Loucy (cell line): ENCODE measurements around the gene TLE3.

Source experiments
- H2AFZ ChIP-seq: fragments of 200-600 bp; sonication (generic); 2 replicates; pipeline ENCODE4 v1.6.0; 2016; ENCODE audit warnings: antibody characterized with exemption, mild to moderate bottlenecking, low read length, moderate library complexity
- H3F3A ChIP-seq: fragments of 200-600 bp; 2 replicates; pipeline ENCODE4 v1.6.0; 2016; ENCODE audit warnings: antibody characterized with exemption, low read depth, mild to moderate bottlenecking
- H3K27me3 ChIP-seq: fragments of 200-600 bp; sonication (generic); 2 replicates; pipeline ENCODE4 v1.6.1; 2014; ENCODE audit warnings: low read length, mild to moderate bottlenecking; ENCODE audit not compliant: insufficient read depth, poor library complexity, severe bottlenecking
- H3K36me3 ChIP-seq: fragments of 200-600 bp; sonication (generic); 2 replicates; pipeline ENCODE4 v1.6.1; 2016; ENCODE audit warnings: low read length; ENCODE audit not compliant: insufficient read depth
- H3K4me1 ChIP-seq: fragments of 200-600 bp; sonication (generic); 2 replicates; pipeline ENCODE4 v1.5.1; 2014; ENCODE audit warnings: low read length, mild to moderate bottlenecking; ENCODE audit not compliant: insufficient read depth, poor library complexity, severe bottlenecking
- H3K4me2 ChIP-seq: fragments of 200-600 bp; sonication (generic); 2 replicates; pipeline ENCODE4 v1.6.0; 2014; ENCODE audit warnings: antibody characterized with exemption, low read length, low read depth, mild to moderate bottlenecking; ENCODE audit not compliant: poor library complexity, severe bottlenecking
- H3K4me3 ChIP-seq: fragments of 200-600 bp; sonication (generic); 2 replicates; pipeline ENCODE4 v1.5.1; 2014; ENCODE audit warnings: low read length, mild to moderate bottlenecking, mixed read lengths; ENCODE audit not compliant: poor library complexity, severe bottlenecking
- H3K79me2 ChIP-seq: fragments of 200-600 bp; sonication (generic); 2 replicates; pipeline ENCODE4 v1.6.1; 2014; ENCODE audit warnings: low read length; ENCODE audit not compliant: insufficient read depth
- H3K9ac ChIP-seq: fragments of 200-600 bp; sonication (generic); 2 replicates; pipeline ENCODE4 v1.6.0; 2014; ENCODE audit warnings: mild to moderate bottlenecking, low read depth, low read length, moderate library complexity; ENCODE audit not compliant: poor library complexity, severe bottlenecking
- H3K9me2 ChIP-seq: fragments of 200-600 bp; sonication (generic); replicated peaks from 2 replicates; pipeline ENCODE4 v1.6.1; 2016; ENCODE audit warnings: low read depth, low read length, mixed read lengths
- H3K9me3 ChIP-seq: fragments of 200-600 bp; sonication (generic); 2 replicates; pipeline ENCODE4 v1.6.1; 2014; ENCODE audit warnings: mild to moderate bottlenecking, antibody characterized with exemption, low read length, low read depth; ENCODE audit not compliant: insufficient read depth
- H4K20me1 ChIP-seq: fragments of 200-600 bp; sonication (generic); 2 replicates; pipeline ENCODE4 v1.6.0; 2014; ENCODE audit warnings: antibody characterized with exemption, low read length, mild to moderate bottlenecking; ENCODE audit not compliant: insufficient read depth, poor library complexity, severe bottlenecking
- EZH2phosphoT487 ChIP-seq: fragments of 200-600 bp; IDR thresholded peaks from 2 replicates; pipeline ENCODE4 v1.6.1; 2018; ENCODE audit warnings: antibody characterized with exemption, mild to moderate bottlenecking, moderate library complexity, borderline replicate concordance
- TF ChIP-seq, protein P1 (sequence below): fragments of 200-600 bp; sonication (generic); conservative IDR thresholded peaks from 2 replicates; pipeline ENCODE4 v1.5.1; 2014; ENCODE audit warnings: mild to moderate bottlenecking, antibody characterized with exemption, low read length

The TLE3 gene

GRCh38 chr15:70054366-70054765, 43.4 kb downstream of the TLE3 start:
- H3K4me3 ChIP-seq, result no peak overlapping the region
- H3K27me3 ChIP-seq, result no peaks in the 10 kb centered on the region
- no peaks in the 10 kb centered on the region for H3K9me3 ChIP-seq
- no peaks in the 10 kb centered on the region for H4K20me1 ChIP-seq
- no peaks in the 10 kb centered on the region for H3K4me1 ChIP-seq
- no peaks in the 10 kb centered on the region for H3K79me2 ChIP-seq
- H3K36me3 ChIP-seq, result peaks cover 98% of the 10 kb centered on the region
- H3K9ac ChIP-seq, result no peak overlapping the region
- H3K4me2 ChIP-seq, result no peak overlapping the region
- TF ChIP-seq EZH2phosphoT487, result no peak
- TF ChIP-seq, protein P1, sequence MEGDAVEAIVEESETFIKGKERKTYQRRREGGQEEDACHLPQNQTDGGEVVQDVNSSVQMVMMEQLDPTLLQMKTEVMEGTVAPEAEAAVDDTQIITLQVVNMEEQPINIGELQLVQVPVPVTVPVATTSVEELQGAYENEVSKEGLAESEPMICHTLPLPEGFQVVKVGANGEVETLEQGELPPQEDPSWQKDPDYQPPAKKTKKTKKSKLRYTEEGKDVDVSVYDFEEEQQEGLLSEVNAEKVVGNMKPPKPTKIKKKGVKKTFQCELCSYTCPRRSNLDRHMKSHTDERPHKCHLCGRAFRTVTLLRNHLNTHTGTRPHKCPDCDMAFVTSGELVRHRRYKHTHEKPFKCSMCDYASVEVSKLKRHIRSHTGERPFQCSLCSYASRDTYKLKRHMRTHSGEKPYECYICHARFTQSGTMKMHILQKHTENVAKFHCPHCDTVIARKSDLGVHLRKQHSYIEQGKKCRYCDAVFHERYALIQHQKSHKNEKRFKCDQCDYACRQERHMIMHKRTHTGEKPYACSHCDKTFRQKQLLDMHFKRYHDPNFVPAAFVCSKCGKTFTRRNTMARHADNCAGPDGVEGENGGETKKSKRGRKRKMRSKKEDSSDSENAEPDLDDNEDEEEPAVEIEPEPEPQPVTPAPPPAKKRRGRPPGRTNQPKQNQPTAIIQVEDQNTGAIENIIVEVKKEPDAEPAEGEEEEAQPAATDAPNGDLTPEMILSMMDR, result no peak
- H3F3A ChIP-seq, result no peaks in the 10 kb centered on the region
- no peak overlapping the region for H2AFZ ChIP-seq
- H3K9me2 ChIP-seq, result no peaks in the 10 kb centered on the region

DNA sequence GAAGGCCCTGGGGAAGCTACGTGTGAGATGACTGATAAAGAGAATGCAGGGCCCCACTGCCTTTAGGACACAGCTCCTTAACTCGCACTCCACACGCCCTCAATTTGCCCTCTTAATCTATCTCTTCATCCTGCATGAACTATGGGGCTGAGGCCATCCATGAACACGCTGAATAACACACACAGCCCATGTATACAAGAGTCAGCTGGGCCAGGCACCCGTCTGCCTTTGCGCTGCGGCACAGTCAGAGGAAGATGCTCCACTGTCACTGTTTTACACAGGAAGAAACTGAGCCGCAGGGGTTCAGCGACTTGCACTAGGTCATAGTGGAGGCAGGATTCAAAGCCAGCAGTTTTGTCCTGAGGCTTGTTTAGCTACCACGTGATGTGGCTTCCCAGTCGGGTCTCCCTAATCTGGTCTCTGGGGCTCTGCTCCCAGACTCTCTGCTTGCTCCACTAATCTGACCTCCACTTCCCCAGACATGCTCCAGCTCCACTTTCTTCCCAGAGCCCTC, 43.9 kb downstream of the TLE3 start:
- no peak overlapping the region for H3K4me3 ChIP-seq
- H3K4me1 ChIP-seq, result no peaks in the 10 kb centered on the region
- no peak overlapping the region for H3K9ac ChIP-seq
- H3F3A ChIP-seq, result no peaks in the 10 kb centered on the region
- no peaks in the 10 kb centered on the region for H4K20me1 ChIP-seq
- no peaks in the 10 kb centered on the region for H3K9me3 ChIP-seq
- H2AFZ ChIP-seq, result no peak overlapping the region
- H3K9me2 ChIP-seq, result no peaks in the 10 kb centered on the region
- no peaks in the 10 kb centered on the region for H3K79me2 ChIP-seq
- no peak overlapping the region for H3K4me2 ChIP-seq
- TF ChIP-seq, protein P1, result no peak
- TF ChIP-seq EZH2phosphoT487, result no peak
- H3K36me3 ChIP-seq, result peaks cover 97% of the 10 kb centered on the region
- no peaks in the 10 kb centered on the region for H3K27me3 ChIP-seq

DNA sequence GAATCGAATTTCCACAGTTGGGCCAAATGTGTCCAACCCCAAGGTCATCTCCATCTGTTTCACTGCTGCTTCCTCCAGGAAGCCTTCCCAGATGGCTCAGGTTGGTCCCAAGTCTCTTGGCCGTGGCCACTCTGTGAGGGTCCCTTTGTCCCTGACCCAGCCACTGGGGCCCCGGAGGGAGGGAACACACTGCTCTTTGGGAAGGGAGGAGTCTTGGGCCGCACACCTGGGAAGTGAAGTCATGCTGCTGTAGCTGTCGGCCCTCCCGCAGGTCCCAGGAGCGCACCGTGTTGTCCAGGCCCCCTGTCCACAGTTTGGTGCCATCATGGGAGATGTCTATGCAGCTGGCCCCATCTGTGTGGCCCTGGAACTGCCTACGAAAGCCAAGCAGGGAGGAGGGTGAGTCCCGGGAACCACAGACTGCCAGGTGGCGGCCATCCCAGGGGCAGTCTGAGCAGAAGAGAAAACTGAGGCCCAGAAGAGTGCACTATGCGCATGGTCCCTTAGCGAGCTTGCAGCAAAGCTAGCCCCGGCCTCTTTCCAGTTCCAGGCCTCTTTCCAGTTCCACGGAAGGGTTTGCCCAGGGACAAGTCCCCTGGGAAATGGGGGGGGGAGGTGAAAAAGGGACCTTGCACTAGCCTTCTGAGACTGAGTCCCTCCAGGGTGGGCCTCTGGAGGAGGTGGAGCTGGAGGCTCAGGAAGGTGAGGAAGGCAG, 44.6 kb downstream of the TLE3 start:
- Histone ChIP-seq H3K36me3 (peaks cover 97% of the 10 kb centered on the region), H3K4me3 (no peak overlapping the region), H3F3A (no peaks in the 10 kb centered on the region), H3K9me2 (no peaks in the 10 kb centered on the region), H3K79me2 (no peaks in the 10 kb centered on the region), H3K9me3 (no peaks in the 10 kb centered on the region), H2AFZ (no peak overlapping the region), H3K4me2 (no peak overlapping the region), H4K20me1 (no peaks in the 10 kb centered on the region), H3K4me1 (no peaks in the 10 kb centered on the region), H3K27me3 (no peaks in the 10 kb centered on the region), H3K9ac (no peak overlapping the region)
- TF ChIP-seq, protein P1, result no peak
